Astrocyte (in vitro differentiated cells and primary cell): Measurements from ENCODE around the gene OR10C1. TPM values are rescaled to one million over a fixed set of nuclear protein-coding genes. Genes with fewer than 3 reads are reported as not detected.

Source experiments
- DNase-seq: peaks from one replicate; pipeline ENCODE4 v3.0.0-alpha.2; 2010; ENCODE audit warnings: low read depth
- FAIRE-seq: peaks from 2 replicates; lab custom pipeline; 2011; peaks lifted over from hg19 to GRCh38; lab: Jason Lieb, UNC
- H2AFZ ChIP-seq: 2 replicates; pipeline ENCODE4 v1.6.0; 2012; ENCODE audit warnings: low read depth, low read length, inconsistent platforms
- H3K27ac ChIP-seq: 2 replicates; pipeline ENCODE4 v1.5.1; 2011; ENCODE audit warnings: low read depth, low read length, inconsistent platforms
- H3K27me3 ChIP-seq: 2 replicates; pipeline ENCODE4 v1.6.0; 2011; ENCODE audit warnings: low read length, inconsistent platforms; ENCODE audit not compliant: insufficient read depth
- H3K36me3 ChIP-seq: 2 replicates; pipeline ENCODE4 v1.5.1; 2011; ENCODE audit warnings: low read length, inconsistent platforms; ENCODE audit not compliant: insufficient read depth
- H3K4me1 ChIP-seq: 2 replicates; pipeline ENCODE4 v1.5.1; 2011; ENCODE audit warnings: low read length, inconsistent platforms; ENCODE audit not compliant: insufficient read depth
- H3K4me2 ChIP-seq: 2 replicates; pipeline ENCODE4 v1.6.0; 2012; ENCODE audit warnings: low read length, inconsistent platforms
- H3K4me3 ChIP-seq: 2 replicates; pipeline ENCODE4 v1.5.1; 2011; ENCODE audit warnings: low read depth, mild to moderate bottlenecking, low read length, inconsistent platforms; ENCODE audit not compliant: insufficient read depth
- H3K79me2 ChIP-seq: 2 replicates; pipeline ENCODE4 v1.6.0; 2012; ENCODE audit warnings: mild to moderate bottlenecking, low read length, inconsistent platforms; ENCODE audit not compliant: insufficient read depth
- H3K9ac ChIP-seq: 2 replicates; pipeline ENCODE4 v1.6.0; 2012; ENCODE audit warnings: mild to moderate bottlenecking, low read length, inconsistent platforms
- H3K9me3 ChIP-seq: 2 replicates; pipeline ENCODE4 v1.5.1; 2012; ENCODE audit warnings: low read depth, mild to moderate bottlenecking, low read length, inconsistent platforms; ENCODE audit not compliant: insufficient read depth
- H4K20me1 ChIP-seq: 2 replicates; pipeline ENCODE4 v1.6.0; 2012; ENCODE audit warnings: low read length, inconsistent platforms; ENCODE audit not compliant: insufficient read depth
- H3K27ac Mint-ChIP-seq: one replicate; pipeline ENCODE4 v1.8.0; 2021; ENCODE audit warnings: mild to moderate bottlenecking, mixed read lengths; ENCODE audit not compliant: unreplicated experiment
- H3K27me3 Mint-ChIP-seq: one replicate; pipeline ENCODE4 v1.8.0; 2021; ENCODE audit warnings: low read depth, mixed read lengths; ENCODE audit not compliant: unreplicated experiment
- H3K36me3 Mint-ChIP-seq: one replicate; pipeline ENCODE4 v1.8.0; 2021; ENCODE audit warnings: low read depth, mixed read lengths; ENCODE audit not compliant: unreplicated experiment
- H3K4me1 Mint-ChIP-seq: one replicate; pipeline ENCODE4 v1.8.0; 2021; ENCODE audit warnings: low read depth, mixed read lengths; ENCODE audit not compliant: unreplicated experiment
- H3K4me3 Mint-ChIP-seq: one replicate; pipeline ENCODE4 v1.8.0; 2021; ENCODE audit warnings: mild to moderate bottlenecking, moderate library complexity, mixed read lengths; ENCODE audit not compliant: unreplicated experiment
- H3K9me3 Mint-ChIP-seq: one replicate; pipeline ENCODE4 v1.8.0; 2021; ENCODE audit warnings: mild to moderate bottlenecking, mixed read lengths; ENCODE audit not compliant: unreplicated experiment
- EZH2 ChIP-seq: IDR thresholded peaks from 2 replicates; pipeline ENCODE4 v1.6.1; 2012; ENCODE audit warnings: mild to moderate bottlenecking, low read length, inconsistent platforms; ENCODE audit not compliant: insufficient read depth
- total RNA-seq: library from RNA; stranded (reverse); gene quantifications from 2 replicates; pipeline ENCODE4 v1.2.1, GENCODE V29; 2021
- TF ChIP-seq, protein P1 (sequence below): IDR thresholded peaks from 2 replicates; pipeline ENCODE4 v1.5.1; 2011; ENCODE audit warnings: low read depth, mild to moderate bottlenecking, inconsistent platforms, low read length, moderate library complexity; ENCODE audit not compliant: insufficient read depth

The OR10C1 gene
- total RNA-seq, 1 donor from 2014 or later = not detected

DNA sequence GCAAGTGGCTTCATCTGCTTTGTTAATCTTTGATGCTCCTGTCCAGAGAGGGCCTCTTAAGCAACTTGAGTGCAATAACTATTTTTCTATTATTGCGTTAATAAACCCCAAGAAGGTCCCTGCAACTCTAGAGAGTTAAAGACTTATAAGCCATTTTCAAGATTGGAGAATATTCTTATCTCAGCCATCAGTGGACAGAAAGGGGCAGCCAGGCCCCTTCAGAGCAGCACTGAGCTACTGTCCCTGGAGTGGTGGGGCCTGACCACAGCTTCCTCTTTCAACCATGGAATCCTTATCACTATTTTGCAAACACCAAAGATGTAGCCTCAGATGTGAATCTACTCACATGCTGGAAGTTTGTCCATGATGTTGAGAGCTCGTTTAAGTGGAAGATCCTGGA is 51.4 kb downstream of the OR10C1 start:
- peaks cover 14% of the 10 kb centered on the region for H3K4me1 Mint-ChIP-seq
- Histone ChIP-seq H3K27me3 (no peaks in the 10 kb centered on the region), H3K9ac (no peak overlapping the region), H3K4me3 (no peak overlapping the region), H3K27ac (no peak overlapping the region), H4K20me1 (no peaks in the 10 kb centered on the region), H3K9me3 (peaks cover 5% of the 10 kb centered on the region), H3K4me1 (no peaks in the 10 kb centered on the region), H3K4me2 (no peak overlapping the region), H2AFZ (no peak overlapping the region), H3K79me2 (no peaks in the 10 kb centered on the region), H3K36me3 (no peaks in the 10 kb centered on the region)
- peaks cover 6% of the 10 kb centered on the region for H3K27me3 Mint-ChIP-seq
- DNase-seq = no peak
- peaks cover 5% of the 10 kb centered on the region for H3K9me3 Mint-ChIP-seq
- TF ChIP-seq, protein P1, sequence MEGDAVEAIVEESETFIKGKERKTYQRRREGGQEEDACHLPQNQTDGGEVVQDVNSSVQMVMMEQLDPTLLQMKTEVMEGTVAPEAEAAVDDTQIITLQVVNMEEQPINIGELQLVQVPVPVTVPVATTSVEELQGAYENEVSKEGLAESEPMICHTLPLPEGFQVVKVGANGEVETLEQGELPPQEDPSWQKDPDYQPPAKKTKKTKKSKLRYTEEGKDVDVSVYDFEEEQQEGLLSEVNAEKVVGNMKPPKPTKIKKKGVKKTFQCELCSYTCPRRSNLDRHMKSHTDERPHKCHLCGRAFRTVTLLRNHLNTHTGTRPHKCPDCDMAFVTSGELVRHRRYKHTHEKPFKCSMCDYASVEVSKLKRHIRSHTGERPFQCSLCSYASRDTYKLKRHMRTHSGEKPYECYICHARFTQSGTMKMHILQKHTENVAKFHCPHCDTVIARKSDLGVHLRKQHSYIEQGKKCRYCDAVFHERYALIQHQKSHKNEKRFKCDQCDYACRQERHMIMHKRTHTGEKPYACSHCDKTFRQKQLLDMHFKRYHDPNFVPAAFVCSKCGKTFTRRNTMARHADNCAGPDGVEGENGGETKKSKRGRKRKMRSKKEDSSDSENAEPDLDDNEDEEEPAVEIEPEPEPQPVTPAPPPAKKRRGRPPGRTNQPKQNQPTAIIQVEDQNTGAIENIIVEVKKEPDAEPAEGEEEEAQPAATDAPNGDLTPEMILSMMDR = no peak
- no peak for TF ChIP-seq EZH2
- no peak overlapping the region for H3K4me3 Mint-ChIP-seq
- H3K36me3 Mint-ChIP-seq = peaks cover 1% of the 10 kb centered on the region
- no peak overlapping the region for H3K27ac Mint-ChIP-seq
- no peak for FAIRE-seq

Other genes with a start within 250 kb of the OR10C1 start
- gene OR14J1, start 137.6 kb upstream of the OR10C1 start, total RNA-seq = not detected in 2 replicates
- gene OR5V1, start 70.4 kb upstream of the OR10C1 start, total RNA-seq = not detected in 2 replicates
- gene OR12D3, start 64.0 kb upstream of the OR10C1 start, total RNA-seq = not detected in 2 replicates
- gene OR12D2, start 43.7 kb upstream of the OR10C1 start, total RNA-seq = not detected in 2 replicates
- gene OR12D1, start 24.4 kb upstream of the OR10C1 start, total RNA-seq = not detected in 2 replicates
- gene OR11A1, start 17.8 kb downstream of the OR10C1 start, total RNA-seq = not detected in 2 replicates
- gene OR2H1, start 17.8 kb downstream of the OR10C1 start, total RNA-seq = not detected in 2 replicates
- not detected in 2 replicates for gene MAS1L, start 48.6 kb downstream of the OR10C1 start, total RNA-seq
- 9.9 and 13.2 TPM in 2 replicates for gene UBD, start 120.4 kb downstream of the OR10C1 start, total RNA-seq
- not detected in 2 replicates for gene OR2H2, start 145.8 kb downstream of the OR10C1 start, total RNA-seq
- 61.4 and 66.3 TPM in 2 replicates for gene GABBR1, start 193.9 kb downstream of the OR10C1 start, total RNA-seq
- gene MOG, start 217.8 kb downstream of the OR10C1 start, total RNA-seq = not detected in 2 replicates
- gene ZFP57, start 241.8 kb downstream of the OR10C1 start, total RNA-seq = 0.36 and 0.50 TPM in 2 replicates